ENCODE measurements around the gene CTBS.

The CTBS gene

DNA sequence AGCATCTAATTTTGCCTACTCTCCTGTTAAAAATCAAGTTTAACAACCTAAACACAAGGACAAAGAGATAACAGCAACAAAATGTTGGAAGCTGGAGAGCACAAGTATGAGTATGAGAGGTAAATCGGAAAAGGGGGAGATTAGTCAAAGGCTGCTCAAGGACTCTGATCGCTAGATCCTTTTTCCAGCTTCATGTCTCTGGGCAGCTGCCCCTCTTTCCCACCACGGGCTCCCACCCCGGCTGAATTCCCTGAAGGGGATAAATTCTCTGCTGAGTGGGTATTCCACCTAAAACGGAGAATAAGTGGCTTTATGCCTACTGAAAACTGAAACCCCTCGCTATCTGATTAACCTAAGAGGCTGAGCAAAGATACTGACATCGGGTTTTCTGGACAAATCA lies 696 bp upstream of the CTBS start:
- H2AFZ ChIP-seq (ENCODE audit: low read length), result peak overlapping the region; percentile 88
- H3F3A ChIP-seq (ENCODE audit: low read depth), result no peaks in the 10 kb centered on the region
- H3K4me2 ChIP-seq (ENCODE audit: low read depth, low read length, poor library complexity, severe bottlenecking), result peak overlapping the region; percentile 78
- no peaks in the 10 kb centered on the region for H4K20me1 ChIP-seq (ENCODE audit: insufficient read depth, low read length, poor library complexity, severe bottlenecking)
- no peaks in the 10 kb centered on the region for H3K36me3 ChIP-seq (ENCODE audit: insufficient read depth, low read length)
- no peaks in the 10 kb centered on the region for H3K9me3 ChIP-seq (ENCODE audit: insufficient read depth, low read depth, low read length)
- H3K4me1 ChIP-seq (ENCODE audit: insufficient read depth, low read length, poor library complexity, severe bottlenecking), result peaks cover 36% of the 10 kb centered on the region
- H3K79me2 ChIP-seq (ENCODE audit: insufficient read depth, low read length), result peaks cover 25% of the 10 kb centered on the region
- H3K9me2 ChIP-seq (replicated peaks; ENCODE audit: low read depth, low read length), result no peaks in the 10 kb centered on the region
- TF ChIP-seq CTCF (conservative IDR thresholded peaks at IDR 0.05; ENCODE audit: low read length) (no peak), EZH2phosphoT487 (IDR thresholded peaks at IDR 0.05; ENCODE audit: borderline replicate concordance) (no peak)
- peak overlapping the region; percentile 52 for H3K9ac ChIP-seq (ENCODE audit: low read depth, low read length, poor library complexity, severe bottlenecking)
- no peaks in the 10 kb centered on the region for H3K27me3 ChIP-seq (ENCODE audit: insufficient read depth, low read length, poor library complexity, severe bottlenecking)
- H3K4me3 ChIP-seq (ENCODE audit: low read length, poor library complexity, severe bottlenecking), result peak overlapping the region; percentile 72

DNA sequence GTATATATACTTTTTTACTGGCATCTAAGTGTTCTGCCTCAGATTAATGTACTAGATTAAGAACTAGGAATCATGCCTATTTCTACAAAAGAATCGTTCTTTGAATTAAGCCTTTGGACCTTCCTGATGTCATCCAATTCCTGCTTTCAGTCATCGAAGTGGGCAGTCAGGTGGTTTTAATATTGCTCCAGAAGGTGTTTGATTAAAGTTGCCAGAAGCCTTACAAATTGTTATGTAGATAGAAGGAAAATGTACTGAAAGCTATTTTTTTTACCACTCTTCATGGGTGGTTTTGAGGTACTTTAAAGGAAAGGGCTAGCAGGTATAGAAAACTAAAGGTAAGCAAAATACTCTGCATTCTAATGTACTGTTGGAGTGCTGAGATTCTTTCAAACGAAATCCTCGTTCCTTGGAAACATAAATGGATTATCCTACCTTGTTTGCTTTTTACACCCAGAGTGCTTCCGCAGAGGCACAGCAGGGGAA lies 716 bp downstream of the CTBS start:
- peaks cover 25% of the 10 kb centered on the region for H3K79me2 ChIP-seq (ENCODE audit: insufficient read depth, low read length)
- peak overlapping the region; percentile 91 for H3K4me3 ChIP-seq (ENCODE audit: low read length, poor library complexity, severe bottlenecking)
- H3K4me1 ChIP-seq (ENCODE audit: insufficient read depth, low read length, poor library complexity, severe bottlenecking), result peaks cover 38% of the 10 kb centered on the region
- H3K27me3 ChIP-seq (ENCODE audit: insufficient read depth, low read length, poor library complexity, severe bottlenecking), result no peaks in the 10 kb centered on the region
- H3F3A ChIP-seq (ENCODE audit: low read depth), result no peaks in the 10 kb centered on the region
- peak overlapping the region; percentile 91 for H3K9ac ChIP-seq (ENCODE audit: low read depth, low read length, poor library complexity, severe bottlenecking)
- peak overlapping the region; percentile 73 for H2AFZ ChIP-seq (ENCODE audit: low read length)
- no peaks in the 10 kb centered on the region for H3K9me3 ChIP-seq (ENCODE audit: insufficient read depth, low read depth, low read length)
- no peaks in the 10 kb centered on the region for H3K36me3 ChIP-seq (ENCODE audit: insufficient read depth, low read length)
- peak overlapping the region; percentile 94 for H3K4me2 ChIP-seq (ENCODE audit: low read depth, low read length, poor library complexity, severe bottlenecking)
- TF ChIP-seq EZH2phosphoT487 (IDR thresholded peaks at IDR 0.05; ENCODE audit: borderline replicate concordance) (no peak), CTCF (conservative IDR thresholded peaks at IDR 0.05; ENCODE audit: low read length) (no peak)
- H3K9me2 ChIP-seq (replicated peaks; ENCODE audit: low read depth, low read length), result no peaks in the 10 kb centered on the region
- H4K20me1 ChIP-seq (ENCODE audit: insufficient read depth, low read length, poor library complexity, severe bottlenecking), result no peaks in the 10 kb centered on the region

- Histone ChIP-seq H2AFZ (ENCODE audit: low read length) (no peak overlapping the region), H3K4me1 (ENCODE audit: insufficient read depth, low read length, poor library complexity, severe bottlenecking) (peaks cover 38% of the 10 kb centered on the region), H3K9me3 (ENCODE audit: insufficient read depth, low read depth, low read length) (no peaks in the 10 kb centered on the region), H3K9ac (ENCODE audit: low read depth, low read length, poor library complexity, severe bottlenecking) (peak overlapping the region; percentile 91), H3K27me3 (ENCODE audit: insufficient read depth, low read length, poor library complexity, severe bottlenecking) (no peaks in the 10 kb centered on the region), H3K36me3 (ENCODE audit: insufficient read depth, low read length) (no peaks in the 10 kb centered on the region), H4K20me1 (ENCODE audit: insufficient read depth, low read length, poor library complexity, severe bottlenecking) (no peaks in the 10 kb centered on the region), H3K79me2 (ENCODE audit: insufficient read depth, low read length) (peaks cover 25% of the 10 kb centered on the region), H3F3A (ENCODE audit: low read depth) (no peaks in the 10 kb centered on the region), H3K9me2 (replicated peaks; ENCODE audit: low read depth, low read length) (no peaks in the 10 kb centered on the region), H3K4me3 (ENCODE audit: low read length, poor library complexity, severe bottlenecking) (peak overlapping the region; percentile 91), H3K4me2 (ENCODE audit: low read depth, low read length, poor library complexity, severe bottlenecking) (peak overlapping the region; percentile 94)
- TF ChIP-seq EZH2phosphoT487 (IDR thresholded peaks at IDR 0.05; ENCODE audit: borderline replicate concordance) (no peak), CTCF (conservative IDR thresholded peaks at IDR 0.05; ENCODE audit: low read length) (no peak)
Observed at GRCh38 chr1:84571150-84571535, 3.1 kb downstream of the CTBS start.

Measured in Loucy (cell line).